ENCODE results near the gene VSX1.

The VSX1 gene

GRCh38 chr20:25065625-25066338, 16.2 kb downstream of the VSX1 start:
- DNase-seq (ENCODE audit: low read depth), result no peak

GRCh38 chr20:25065072-25065624, 16.8 kb downstream of the VSX1 start:
- DNase-seq (ENCODE audit: low read depth), result no peak

GRCh38 chr20:25064561-25065071, 17.3 kb downstream of the VSX1 start:
- DNase-seq (ENCODE audit: low read depth), result no peak

GRCh38 chr20:25063981-25064380, 18.0 kb downstream of the VSX1 start:
- DNase-seq (ENCODE audit: low read depth), result no peak

- no peak for DNase-seq (ENCODE audit: low read depth)
These were observed 18.4 kb downstream of the VSX1 start for GRCh38 chr20:25063546-25063945.

GRCh38 chr20:25062841-25063240, 19.1 kb downstream of the VSX1 start:
- no peak for DNase-seq (ENCODE audit: low read depth)

GRCh38 chr20:25061821-25062530, 20.0 kb downstream of the VSX1 start:
- DNase-seq (ENCODE audit: low read depth), result no peak

GRCh38 chr20:25061103-25061799, 20.7 kb downstream of the VSX1 start:
- no peak for DNase-seq (ENCODE audit: low read depth)

- DNase-seq (ENCODE audit: low read depth), result no peak
These were observed 22.0 kb downstream of the VSX1 start for GRCh38 chr20:25059866-25060465.

- DNase-seq (ENCODE audit: low read depth), result no peak
These were observed 22.8 kb downstream of the VSX1 start for GRCh38 chr20:25058847-25059810.

- DNase-seq (ENCODE audit: low read depth), result no peak
These were observed 23.7 kb downstream of the VSX1 start, which contains the start of gene ACSS1 for GRCh38 chr20:25058051-25058846. Gene ACSS1, minus strand, starts transcription at chr20:25058139. Its CDS starts 37 bp downstream, at chr20:25058102.

GRCh38 chr20:25057234-25058050, 24.5 kb downstream of the VSX1 start:
- no peak for DNase-seq (ENCODE audit: low read depth)

GRCh38 chr20:25056690-25057233, 25.2 kb downstream of the VSX1 start:
- DNase-seq (ENCODE audit: low read depth), result no peak

GRCh38 chr20:25055711-25056495, 26.0 kb downstream of the VSX1 start:
- no peak for DNase-seq (ENCODE audit: low read depth)

- DNase-seq (ENCODE audit: low read depth), result no peak
These were observed 26.8 kb downstream of the VSX1 start for GRCh38 chr20:25054995-25055629.

GRCh38 chr20:25054096-25054820, 27.7 kb downstream of the VSX1 start:
- DNase-seq (ENCODE audit: low read depth), result no peak

Data from GM04503 (cell line).